HEK293T (cell line): ENCODE measurements around the gene ISL1.

Experiments
- ARNT ChIP-seq: fragments of 450-650 bp; IDR thresholded peaks from 2 replicates; pipeline ENCODE4 v1.6.1; 2017; ENCODE audit warnings: mild to moderate bottlenecking
- BHLHE40 ChIP-seq: fragments of 450-650 bp; IDR thresholded peaks from 2 replicates; pipeline ENCODE4 v1.6.1; 2016; ENCODE audit warnings: mild to moderate bottlenecking, moderate library complexity, borderline replicate concordance
- ELF4 ChIP-seq: fragments of 450-650 bp; IDR thresholded peaks from 2 replicates; pipeline ENCODE4 v1.6.1; 2017; ENCODE audit warnings: antibody characterized with exemption
- FOXA1 ChIP-seq: fragments of 450-650 bp; IDR thresholded peaks from 2 replicates; pipeline ENCODE4 v1.6.1; 2016; ENCODE audit warnings: mild to moderate bottlenecking
- FOXK2 ChIP-seq: fragments of 450-650 bp; IDR thresholded peaks from 2 replicates; pipeline ENCODE4 v1.6.1; 2016; ENCODE audit warnings: mild to moderate bottlenecking
- FOXM1 ChIP-seq: fragments of 450-650 bp; IDR thresholded peaks from 2 replicates; pipeline ENCODE4 v1.6.1; 2017; ENCODE audit warnings: mild to moderate bottlenecking, borderline replicate concordance
- HDGF ChIP-seq: fragments of 450-650 bp; IDR thresholded peaks from 2 replicates; pipeline ENCODE4 v1.6.1; 2017; ENCODE audit warnings: antibody characterized with exemption, borderline replicate concordance
- SP1 ChIP-seq: fragments of 450-650 bp; IDR thresholded peaks from 2 replicates; pipeline ENCODE4 v1.6.1; 2017
- SUZ12 ChIP-seq: fragments of 450-650 bp; IDR thresholded peaks from 2 replicates; pipeline ENCODE4 v1.6.1; 2016; ENCODE audit warnings: mild to moderate bottlenecking
- TARDBP ChIP-seq: fragments of 450-650 bp; IDR thresholded peaks from 2 replicates; pipeline ENCODE4 v1.6.1; 2016
- TF ChIP-seq, protein P1 (sequence below): fragments of 450-650 bp; IDR thresholded peaks from 2 replicates; pipeline ENCODE4 v1.6.1; 2016

DNA sequence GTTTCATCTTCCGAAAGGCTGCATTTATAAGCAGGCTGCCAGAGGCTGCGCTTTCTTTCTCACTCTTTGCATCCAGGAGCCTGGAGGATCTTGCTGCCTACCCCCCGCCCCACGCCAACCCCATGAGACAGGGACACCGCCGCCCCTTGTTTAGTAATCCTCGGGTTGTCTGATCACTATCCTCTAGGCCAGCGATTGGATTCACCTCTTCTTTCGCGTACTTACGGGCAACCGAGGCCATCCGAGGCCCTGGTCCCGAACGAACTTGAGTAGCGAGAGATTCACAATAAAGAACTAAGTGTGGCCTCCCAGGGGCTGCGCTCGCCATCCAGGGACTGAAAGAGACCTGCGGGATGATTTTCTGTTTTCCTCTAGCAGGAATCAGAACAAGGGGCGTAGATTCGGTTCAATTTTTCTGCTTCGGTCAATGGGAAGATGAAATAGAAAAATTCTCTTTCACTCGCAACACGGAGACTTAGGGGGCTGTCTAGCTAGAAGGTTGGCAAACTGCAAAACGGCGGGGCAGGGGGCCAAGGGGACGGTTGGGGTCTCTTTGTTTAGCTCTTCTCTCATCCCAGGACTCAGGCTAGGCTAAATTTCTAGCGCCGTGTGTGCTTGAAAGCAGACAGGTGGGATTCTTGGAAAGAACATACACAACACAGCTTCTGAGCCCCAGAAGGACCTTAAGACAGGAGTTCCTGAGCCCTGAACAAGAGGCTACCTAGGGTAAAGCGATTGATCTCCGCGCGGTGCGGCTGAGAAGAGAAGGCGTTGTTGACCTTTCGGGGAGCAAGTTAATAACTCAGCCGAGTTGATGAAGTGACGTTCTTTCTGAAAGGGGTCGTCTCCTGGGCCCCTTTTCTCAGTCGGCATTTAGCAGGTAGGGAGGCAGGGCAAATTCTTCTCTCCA, 5.8 kb upstream of the ISL1 start:
- TF ChIP-seq ELF4 = no peak
- no peak for TF ChIP-seq HDGF
- TF ChIP-seq ARNT = no peak
- TF ChIP-seq SP1 = no peak
- no peak for TF ChIP-seq TARDBP
- no peak for TF ChIP-seq BHLHE40
- no peak for TF ChIP-seq FOXM1
- no peak for TF ChIP-seq SUZ12
- no peak for TF ChIP-seq FOXK2
- TF ChIP-seq, protein P1, sequence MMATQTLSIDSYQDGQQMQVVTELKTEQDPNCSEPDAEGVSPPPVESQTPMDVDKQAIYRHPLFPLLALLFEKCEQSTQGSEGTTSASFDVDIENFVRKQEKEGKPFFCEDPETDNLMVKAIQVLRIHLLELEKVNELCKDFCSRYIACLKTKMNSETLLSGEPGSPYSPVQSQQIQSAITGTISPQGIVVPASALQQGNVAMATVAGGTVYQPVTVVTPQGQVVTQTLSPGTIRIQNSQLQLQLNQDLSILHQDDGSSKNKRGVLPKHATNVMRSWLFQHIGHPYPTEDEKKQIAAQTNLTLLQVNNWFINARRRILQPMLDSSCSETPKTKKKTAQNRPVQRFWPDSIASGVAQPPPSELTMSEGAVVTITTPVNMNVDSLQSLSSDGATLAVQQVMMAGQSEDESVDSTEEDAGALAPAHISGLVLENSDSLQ = no peak
- TF ChIP-seq FOXA1 = no peak
